Left renal cortex interstitium (tissue), 4 donors: ENCODE results near the gene S100A10. TPM values are rescaled to one million over a fixed set of nuclear protein-coding genes. Genes with fewer than 3 reads are reported as not detected.

Source experiments
- DNase-seq, 4 donors: peaks; one replicate each; pipeline ENCODE4 v3.0.0-alpha.2; 2013; ENCODE audit warnings: low read depth in 4 of 4, low spot score in 2 of 4, missing footprints in 1 of 4
- polyA plus RNA-seq, 4 donors: library from polyadenylated mRNA; unstranded; fragments of 120-200 nt; gene quantifications; one replicate each; pipeline ENCODE4 v1.2.1, GENCODE V29; 2013; ENCODE audit not compliant: insufficient read length in 4 of 4

S100A10 gene
- polyA plus RNA-seq, 4 donors: 194 to 269 (median 233) TPM

DNA sequence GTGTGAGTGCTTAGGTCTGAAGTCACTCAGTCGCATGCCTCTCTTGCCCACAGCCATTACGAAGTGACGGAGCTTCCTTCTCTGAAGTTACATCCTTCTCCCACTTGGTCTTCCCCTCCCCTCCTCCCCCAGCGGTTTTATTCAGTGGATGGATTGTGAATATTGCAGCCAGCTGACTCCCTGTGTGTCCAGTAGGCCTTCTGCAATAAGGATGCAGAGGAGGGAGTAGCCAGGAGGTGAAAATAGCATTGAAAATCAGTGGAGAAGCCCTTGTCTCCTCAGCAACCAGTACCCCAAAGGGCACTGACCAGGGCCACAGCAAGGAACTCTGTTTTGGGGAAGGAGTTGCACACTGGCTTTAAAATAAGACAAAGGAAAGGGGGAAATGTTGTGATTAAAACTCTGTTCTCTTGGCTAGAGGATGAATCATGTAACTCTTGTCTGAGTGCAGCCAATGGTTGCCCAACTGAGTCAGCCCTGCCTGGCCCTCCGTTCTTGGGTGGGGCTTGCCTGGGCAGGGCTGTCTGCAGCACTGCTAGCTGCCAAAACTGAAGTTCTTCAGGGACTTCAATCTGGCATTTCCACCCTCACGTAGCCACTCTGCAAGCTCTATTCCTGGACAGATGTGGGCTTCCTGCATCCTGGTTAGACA lies 4.3 kb downstream of the S100A10 start:
- no peak for DNase-seq

DNA sequence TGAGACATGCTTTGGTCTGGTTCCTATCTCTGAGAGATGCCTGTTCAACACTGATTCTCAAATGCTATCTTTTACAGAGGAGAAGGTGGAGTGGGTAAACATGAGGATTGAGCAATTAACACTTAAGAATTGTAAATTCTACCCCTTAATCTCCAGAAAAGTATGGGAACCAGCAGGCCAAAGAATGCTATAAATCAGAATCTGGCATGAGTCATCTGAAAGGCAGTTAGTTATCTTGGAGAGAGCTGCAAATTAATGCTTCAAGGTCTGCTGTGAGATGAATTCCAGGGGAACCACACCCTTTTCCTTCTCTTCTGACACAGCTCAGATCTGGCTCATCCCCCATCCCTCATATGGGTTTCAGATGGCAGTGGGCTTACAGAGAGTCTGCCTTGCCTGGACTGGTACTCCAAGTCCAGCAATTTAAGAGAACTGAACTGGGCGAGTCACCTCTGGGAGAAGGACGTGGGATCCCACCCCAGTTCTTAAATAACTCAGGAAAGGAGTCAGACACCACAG lies 5.2 kb downstream of the S100A10 start:
- DNase-seq: no peak

DNA sequence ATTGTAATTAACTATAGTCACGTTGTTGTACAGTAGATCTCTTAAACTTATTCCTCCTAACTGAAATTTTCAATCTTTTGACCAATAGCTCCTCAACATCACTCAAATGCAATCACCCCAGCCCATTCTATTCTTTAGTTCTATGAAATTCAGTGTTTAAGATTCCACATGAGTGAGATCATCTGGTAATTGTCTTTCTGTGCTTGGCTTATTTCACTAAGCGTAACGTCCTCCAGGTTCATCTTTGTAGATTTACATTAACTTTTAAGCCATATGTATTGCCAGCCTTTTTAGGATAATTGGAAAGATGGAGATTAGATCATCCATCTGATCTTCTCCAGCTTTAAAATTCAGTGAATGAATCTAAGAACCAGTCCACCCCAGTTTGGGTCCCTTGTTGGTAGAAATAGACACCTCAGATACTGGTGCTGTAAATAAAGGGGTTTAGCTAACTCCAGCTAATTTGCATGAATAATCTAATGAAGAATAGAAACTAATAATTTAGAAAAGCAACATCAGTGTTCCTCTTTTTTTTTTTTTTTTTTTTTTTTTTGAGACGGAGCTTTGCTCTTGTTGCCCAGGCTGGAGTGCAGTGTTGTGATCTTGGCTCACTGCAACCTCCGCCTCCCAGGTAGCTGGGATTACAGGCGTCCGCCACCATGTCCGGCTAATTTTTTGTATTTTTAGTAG lies 7.0 kb downstream of the S100A10 start:
- no peak for DNase-seq

DNA sequence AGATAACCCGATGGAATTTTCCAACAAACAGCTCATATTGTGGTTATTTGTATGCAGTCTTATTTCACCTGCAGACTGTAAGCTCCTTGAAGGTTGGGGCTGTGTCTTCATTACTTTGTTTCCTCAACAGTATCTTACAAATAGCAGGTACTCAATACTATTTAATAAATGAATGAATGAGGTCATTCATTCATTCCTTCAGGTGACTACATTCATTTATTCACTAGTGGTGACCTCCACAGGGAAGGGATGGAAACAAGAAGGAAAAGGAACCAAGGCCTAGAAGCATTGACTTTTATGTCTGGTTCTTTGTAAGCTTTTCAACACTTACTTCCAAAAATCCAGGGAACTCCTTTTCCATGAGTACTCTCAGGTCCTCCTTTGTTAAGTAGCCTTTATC lies 7.9 kb downstream of the S100A10 start:
- no peak for DNase-seq

DNA sequence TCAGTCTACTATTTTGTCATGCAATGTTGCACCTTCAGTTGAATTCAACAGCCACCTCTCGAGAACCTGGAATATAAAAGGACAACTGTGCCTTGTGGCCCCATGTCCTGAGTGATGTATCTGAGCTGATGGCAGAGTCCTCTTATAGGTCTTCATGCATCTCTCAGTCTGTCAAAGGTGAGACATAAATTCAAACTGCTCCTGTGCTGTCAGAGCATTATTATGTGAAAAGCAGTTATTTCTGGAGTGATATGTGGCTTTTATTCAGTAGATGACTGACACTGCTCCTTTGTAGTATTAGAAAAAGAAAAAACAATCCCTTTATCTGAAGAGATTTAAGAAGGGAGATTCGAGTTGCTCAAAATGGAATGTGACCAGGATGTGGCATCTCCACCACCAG lies 8.4 kb downstream of the S100A10 start:
- no peak for DNase-seq

DNA sequence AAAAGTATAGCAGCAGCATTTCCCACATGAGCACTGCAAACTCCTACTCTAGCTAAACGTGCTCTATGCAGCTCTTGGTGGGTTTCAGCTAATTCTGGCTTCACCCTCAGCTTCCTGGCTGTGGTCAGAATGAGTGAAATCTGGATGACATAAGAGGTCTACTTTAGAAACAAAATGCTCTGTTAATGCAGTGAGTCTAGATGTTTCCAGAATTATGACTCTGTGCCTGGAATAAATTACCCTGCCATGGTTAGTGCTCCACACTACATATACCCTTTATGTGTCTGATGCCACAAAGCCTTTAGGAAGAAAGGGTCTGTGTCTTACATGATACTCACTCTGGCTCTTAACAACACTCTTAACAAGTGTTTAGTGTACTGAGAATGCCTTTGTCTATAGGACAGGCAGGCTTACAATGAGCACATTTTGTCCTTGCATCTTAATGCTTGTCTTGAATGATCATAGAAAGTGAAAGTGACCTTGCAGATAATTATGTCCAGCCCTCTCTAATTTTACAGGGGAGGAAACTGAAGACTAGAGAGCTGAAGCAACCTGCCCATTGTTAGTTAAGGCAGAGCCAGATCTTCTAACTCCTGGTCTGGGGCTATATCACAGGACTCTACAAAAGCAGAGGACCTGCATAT lies 9.2 kb downstream of the S100A10 start:
- no peak for DNase-seq

DNA sequence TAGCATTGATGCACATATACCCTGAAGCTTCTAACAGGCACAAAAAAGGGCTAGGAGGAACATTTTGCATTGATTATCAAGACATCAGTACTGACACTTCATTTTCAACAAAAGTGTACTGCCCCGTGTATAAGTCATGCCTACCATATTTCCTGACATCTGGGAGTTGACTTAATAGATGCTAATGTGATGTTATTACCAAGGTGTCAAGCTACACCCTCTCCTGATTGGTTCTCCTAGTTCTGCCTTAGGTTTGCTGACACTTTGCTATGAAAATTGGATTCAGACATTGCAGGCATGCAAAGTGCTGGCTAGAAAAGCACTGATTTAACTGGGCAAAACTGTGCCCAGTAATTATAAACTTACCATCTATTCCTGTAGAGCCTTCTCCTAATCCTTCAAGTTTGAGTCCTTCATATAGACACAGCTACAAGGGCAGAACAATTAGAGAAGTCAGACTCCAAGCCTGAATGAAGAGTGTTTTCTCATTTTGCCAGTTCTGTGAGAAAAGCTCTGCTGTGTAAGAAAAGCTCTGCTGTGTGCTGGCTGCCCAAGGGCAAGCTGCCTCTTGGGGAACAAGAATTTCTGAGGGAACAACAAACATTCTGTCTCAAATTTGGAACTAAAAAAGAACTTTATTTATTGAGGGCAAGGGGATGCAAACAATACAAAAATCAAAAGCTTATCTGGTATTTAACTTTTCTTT lies 11.2 kb downstream of the S100A10 start:
- DNase-seq: no peak

DNA sequence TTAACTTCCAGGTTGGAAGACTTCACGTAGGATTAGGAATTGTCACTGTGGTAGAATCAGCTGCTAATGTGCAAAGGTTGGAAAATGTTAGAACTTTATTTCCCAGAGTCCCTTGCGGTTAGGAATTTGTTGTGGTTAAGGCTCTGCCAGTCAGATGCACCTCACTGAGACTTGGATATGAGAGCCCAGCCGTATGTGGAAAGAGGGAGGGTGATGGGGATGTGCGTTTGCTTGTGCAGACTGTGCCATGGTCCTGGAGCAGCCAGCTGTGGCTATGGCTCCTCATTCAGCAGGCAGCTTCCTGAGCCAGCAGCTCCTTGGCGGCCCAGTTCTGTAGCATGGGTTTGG lies 12.5 kb downstream of the S100A10 start:
- no peak for DNase-seq

DNA sequence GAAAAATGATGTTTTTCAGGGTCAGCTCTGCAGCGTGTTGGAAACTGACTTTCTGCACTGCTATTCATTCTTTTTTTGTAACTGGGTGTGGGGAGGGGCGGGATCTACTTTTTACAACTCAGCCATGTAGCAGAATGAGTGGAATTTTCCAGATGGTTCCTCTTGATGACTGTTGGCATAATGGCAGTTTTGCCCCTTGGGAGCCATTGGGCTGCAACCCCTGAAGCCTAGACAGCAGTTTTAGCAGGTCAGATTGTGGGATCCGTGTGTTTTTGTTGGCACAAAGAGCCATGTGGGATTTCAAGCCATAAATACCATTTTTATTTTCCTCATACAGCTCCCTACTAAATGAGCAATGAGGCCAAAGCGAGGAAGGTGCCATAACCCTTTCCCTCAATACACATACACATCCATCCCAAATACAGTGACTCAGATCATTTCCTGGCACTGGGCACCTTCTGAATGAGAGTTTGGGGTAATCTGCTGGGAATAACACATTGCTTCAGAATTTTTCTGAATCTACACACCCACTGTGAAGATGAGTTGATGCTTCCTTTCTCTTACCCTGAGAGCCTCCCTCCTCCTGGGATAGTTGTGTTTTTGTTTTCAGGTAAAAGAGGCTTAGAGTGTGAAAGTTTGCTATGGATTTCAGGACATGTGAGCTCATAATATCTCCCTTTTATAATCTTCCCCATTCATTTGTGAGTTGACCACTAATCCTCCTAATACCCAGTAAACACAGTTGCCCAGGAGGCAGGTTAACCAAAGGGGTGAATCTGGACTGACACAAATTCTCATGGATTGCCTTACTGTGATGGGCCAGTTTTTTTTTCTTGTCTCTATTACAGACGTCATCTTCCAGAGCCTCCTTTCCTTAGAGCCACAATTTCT lies 13.1 kb downstream of the S100A10 start:
- DNase-seq: no peak

DNA sequence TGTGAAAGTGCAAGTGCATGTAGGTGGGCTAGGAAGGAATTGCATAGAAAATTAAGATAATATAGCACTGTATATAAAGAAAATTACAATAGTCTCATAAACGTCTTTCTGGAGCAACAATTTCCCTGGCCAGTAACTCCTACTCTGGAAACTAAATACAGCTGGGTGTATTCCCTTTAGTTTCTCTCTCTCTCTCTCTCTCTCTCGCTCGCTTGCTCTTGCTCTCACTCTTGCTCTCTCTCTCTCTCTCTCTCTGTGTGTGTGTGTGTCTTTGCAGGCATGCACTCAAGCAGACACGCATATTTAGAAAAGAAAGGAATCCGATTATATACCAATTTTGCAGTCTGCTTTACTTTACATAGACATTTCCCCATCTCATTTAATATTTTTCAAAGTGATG lies 14.7 kb downstream of the S100A10 start:
- DNase-seq: no peak

DNA sequence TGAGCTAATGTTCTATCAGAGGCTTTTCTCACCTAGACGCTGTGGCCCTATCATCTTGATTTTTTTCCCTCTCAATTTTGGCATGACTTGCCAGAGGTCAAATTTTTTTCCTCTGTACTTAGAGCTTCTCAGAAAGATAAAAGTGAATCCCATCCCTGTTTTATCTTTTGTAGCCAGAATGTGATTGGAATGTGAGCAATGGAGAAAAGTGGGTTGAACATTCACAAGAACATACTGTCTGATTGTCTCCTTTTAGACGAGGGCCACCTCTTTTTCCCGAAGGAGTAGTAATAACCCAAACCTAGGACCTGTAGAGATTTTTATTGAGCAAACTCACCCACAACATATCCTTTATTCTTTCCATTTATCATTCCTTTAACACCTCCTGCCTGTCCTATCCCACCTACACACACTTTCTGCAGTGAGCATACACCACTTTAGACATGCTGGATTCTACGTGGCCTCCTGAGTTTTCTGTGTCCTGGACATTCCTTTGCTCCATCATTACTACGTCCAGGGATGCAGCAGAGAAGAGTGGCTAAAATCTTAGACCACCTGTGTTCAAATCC lies 15.9 kb downstream of the S100A10 start:
- DNase-seq: no peak

DNA sequence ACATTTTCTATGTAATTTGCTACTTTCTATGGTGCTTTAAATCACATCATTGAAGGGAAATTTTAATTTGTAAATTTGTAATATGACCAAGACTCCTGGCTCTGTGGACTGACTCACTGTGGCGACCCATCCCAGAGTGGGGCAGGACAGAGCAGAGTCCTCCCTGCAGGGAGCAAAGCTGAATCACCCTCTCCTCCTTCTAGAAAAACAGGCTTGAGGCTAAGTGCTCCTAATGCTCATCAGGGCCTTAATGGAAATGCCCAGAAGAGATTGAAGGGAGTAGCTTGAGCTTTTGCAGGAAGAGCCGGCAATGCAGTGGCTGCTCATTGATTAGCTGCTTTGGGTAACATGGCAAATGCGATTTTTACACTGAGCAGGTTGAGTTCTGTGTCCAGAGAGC lies 16.8 kb downstream of the S100A10 start:
- no peak for DNase-seq

DNA sequence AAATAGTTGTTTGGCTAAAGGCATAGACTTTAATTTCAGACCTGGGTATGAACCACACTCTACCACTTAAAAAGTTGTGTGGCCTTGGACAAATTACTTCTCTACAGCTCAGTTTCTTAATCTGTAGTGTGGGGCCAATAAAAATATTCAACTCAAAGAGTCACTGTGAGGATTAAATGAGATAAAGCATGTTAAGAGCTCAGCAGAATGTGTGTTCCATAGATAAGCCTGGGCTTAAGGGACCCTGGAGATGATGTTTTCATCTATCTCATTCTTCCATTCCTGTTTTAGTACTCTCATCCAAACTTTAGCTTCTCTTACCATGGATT lies 17.7 kb downstream of the S100A10 start:
- DNase-seq: no peak

DNA sequence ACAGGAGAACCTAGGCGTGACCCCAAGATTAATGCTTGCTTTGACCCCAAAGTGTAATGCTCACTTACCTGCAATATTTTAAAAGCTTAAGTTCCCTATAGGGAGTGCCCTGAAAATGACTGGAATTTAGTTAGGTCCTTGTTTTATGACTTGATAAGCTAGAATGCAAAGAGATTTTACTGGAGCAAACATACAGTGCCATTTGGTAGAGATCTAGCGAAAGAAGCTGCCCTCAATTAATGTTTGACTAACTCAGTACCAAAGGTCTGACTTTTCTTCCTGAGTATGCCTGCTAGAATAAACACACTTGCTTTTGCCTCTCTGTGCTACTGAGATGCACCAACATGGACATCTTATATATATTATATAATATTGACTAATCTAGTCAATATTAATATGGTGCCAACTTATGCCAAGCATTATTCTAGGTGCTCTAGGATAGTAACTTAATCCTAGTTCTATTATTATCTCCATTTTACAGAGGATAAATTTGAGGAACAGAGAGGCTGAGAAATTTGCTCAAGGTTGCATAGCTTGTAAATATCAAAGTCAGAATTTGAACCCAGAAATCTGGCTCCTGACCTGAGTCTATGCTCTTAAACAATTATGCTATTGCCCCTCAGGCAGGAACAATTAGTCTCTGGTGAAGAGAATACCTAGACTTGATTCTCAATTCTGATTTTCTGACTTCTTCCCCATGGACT lies 18.2 kb downstream of the S100A10 start:
- DNase-seq: no peak

DNA sequence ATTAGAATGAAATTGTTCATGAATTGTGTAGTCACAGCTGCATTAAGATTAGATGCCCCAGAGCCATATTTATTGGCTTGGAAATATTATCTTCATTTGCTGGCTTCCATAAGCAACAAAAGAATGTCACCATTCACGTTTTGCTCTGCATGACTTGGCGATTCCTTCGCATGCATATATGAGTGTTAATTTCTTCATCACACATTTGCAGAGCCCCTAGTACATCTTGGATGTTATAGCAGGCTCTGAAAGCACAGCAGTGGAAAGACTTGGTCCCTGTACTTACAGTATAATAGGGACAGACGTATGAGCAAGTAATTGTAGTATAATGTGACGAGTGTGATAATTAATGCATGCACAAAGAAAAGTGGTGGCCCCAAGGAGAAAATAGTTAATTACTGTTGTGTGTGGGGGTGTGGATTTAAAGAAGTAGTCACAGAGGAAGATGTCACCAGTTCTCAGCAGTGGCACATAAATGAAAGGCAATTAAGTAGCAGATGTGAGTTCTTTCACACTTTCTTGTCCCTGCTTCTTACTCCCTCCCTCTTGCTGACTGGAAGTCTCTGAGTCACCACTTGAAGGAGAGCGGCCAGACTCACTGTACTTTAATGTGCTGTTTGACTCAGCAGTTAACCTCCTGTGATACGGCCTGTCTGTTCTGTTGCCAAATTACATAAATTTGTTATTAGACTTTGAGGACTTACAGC lies 21.0 kb downstream of the S100A10 start:
- DNase-seq: peak in 3 of 4 donors; percentile 59 to 80 (median 74)

DNA sequence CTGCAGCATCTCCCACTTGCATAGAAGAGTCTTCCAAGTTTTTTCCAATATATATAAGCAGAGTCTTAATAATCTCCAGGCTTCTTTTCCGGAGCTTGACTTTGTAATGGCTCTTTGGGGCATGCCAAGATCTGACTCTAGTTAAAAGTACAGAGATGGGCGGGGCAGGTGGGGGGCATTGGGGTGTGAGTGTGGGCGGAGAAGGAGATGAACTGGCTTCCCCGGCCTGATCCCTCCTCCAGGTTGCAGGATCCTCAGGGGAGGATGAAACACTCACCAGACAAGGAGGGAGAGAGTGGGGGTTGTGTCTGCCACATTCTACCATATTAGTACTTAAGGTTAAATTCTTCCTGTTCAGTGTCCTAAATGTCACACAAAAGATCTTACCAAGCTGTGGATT lies 23.0 kb downstream of the S100A10 start:
- DNase-seq: no peak

DNA sequence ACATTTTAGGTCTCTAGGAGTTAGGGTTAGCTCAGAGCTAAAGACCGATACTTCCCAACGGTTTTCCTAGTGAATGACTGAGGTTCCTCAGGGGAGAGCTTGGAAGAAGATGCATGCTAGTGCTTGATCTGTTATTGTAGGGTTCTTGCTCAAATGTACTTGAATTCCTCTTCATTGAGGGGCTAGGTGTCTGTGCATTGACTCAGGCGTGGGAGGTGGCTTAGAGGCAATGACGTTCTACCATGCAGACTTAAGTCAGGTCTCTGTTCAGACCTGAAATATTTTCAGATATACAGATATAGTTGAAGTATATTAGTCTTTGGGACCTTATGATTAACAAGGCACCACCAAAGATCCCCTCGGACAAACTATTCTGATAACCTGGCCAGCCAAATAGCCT lies 23.5 kb downstream of the S100A10 start:
- DNase-seq: no peak

DNA sequence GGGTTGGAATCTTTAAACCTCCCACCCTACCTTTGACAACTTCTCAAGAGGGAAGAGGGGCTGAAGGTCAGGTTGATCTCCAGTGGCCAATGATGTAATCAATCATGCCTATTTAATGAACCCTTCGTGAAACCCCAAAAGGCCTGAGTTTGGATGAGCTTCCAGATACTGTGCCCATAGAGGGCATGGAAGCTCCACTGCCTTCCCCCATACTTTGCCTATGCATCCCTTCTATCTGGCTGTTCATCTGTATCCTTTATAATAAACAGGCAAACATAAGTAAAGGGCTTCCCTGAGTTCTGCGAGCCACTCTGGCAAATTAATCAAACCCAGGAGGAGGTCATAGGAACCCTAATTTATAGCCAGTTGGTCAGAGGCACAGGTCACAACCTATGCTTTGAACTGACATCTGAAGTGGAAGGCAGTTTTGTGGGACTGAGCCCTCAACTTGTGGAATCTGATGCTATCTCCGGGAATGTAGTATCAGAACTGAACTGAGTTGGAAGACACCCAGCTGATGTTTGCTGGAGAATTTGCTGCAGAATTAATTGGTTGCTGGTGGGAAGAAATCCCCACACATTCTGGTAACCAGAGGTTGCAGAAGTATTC lies 24.8 kb downstream of the S100A10 start:
- no peak for DNase-seq
